SK-N-SH (cell line): ENCODE measurements around the gene GLCCI1. TPM values are rescaled to one million over a fixed set of nuclear protein-coding genes. Genes with fewer than 3 reads are reported as not detected.

Source experiments
- CTCF ChIA-PET: fragments of 300-600, 350-600 bp; formaldehyde crosslinking; extraction: SDS; loops from one replicate; lab custom pipeline; 2021; lab: Yijun Ruan, JAX
- POLR2A ChIA-PET: fragments of 350-600 bp; sonication (Branson Sonifier 250); formaldehyde crosslinking; extraction: SDS; loops from one replicate; lab custom pipeline; 2020; ENCODE audit warnings: antibody characterized with exemption, inconsistent platforms; lab: Yijun Ruan, JAX
- DNase-seq: peaks from one replicate; pipeline ENCODE4 v3.0.0; 2012
- H2AFZ ChIP-seq: fragments of 200-600 bp; sonication (generic); 2 replicates; pipeline ENCODE4 v1.8.1; 2016; ENCODE audit warnings: antibody characterized with exemption, mild to moderate bottlenecking, low read depth
- H3F3A ChIP-seq: fragments of 200-600 bp; sonication (generic); replicated peaks from 2 replicates; pipeline ENCODE3; 2016; ENCODE audit warnings: antibody characterized with exemption, mild to moderate bottlenecking; ENCODE audit not compliant: insufficient read depth
- H3K27ac ChIP-seq, 2 experiments: fragments of 200-500 bp in 1 of 2; fragments of 200-600 bp in 1 of 2; sonication (Bioruptor generic) in 1 of 2; sonication (generic), shearing (Covaris generic) in 1 of 2; 2 replicates each; pipeline versions ENCODE4 v1.5.1 to v1.6.1; 2014 to 2016; ENCODE audit warnings: low read depth in 2 of 2, inconsistent platforms in 1 of 2, low read length in 1 of 2, mild to moderate bottlenecking in 1 of 2, mixed read lengths in 1 of 2
- H3K27me3 ChIP-seq: fragments of 200-600 bp; sonication (generic), shearing (Covaris generic); 2 replicates; pipeline ENCODE4 v1.6.1; 2016; ENCODE audit warnings: mixed run types; ENCODE audit not compliant: insufficient read depth
- H3K36me3 ChIP-seq, 2 experiments: fragments of 200-500 bp in 1 of 2; fragments of 200-600 bp in 1 of 2; sonication (Bioruptor generic) in 1 of 2; sonication (generic) in 1 of 2; replicated peaks in 1 of 2; 2 replicates each; pipeline versions ENCODE3 to v1.5.1; 2014 to 2016; ENCODE audit warnings: low read length in 1 of 2, mild to moderate bottlenecking in 1 of 2; ENCODE audit not compliant: insufficient read depth in 2 of 2, control insufficient read depth in 1 of 2
- H3K4me1 ChIP-seq, 2 experiments: fragments of 200-500 bp in 1 of 2; fragments of 200-600 bp in 1 of 2; sonication (Bioruptor generic) in 1 of 2; sonication (generic), shearing (Covaris generic) in 1 of 2; 2 replicates each; pipeline versions ENCODE4 v1.5.1 to v1.6.1; 2014 to 2016; ENCODE audit warnings: low read depth in 1 of 2, low read length in 1 of 2, mixed run types in 1 of 2; ENCODE audit not compliant: insufficient read depth in 2 of 2, control insufficient read depth in 1 of 2
- H3K4me2 ChIP-seq: fragments of 200-600 bp; sonication (generic), shearing (Covaris generic); 2 replicates; pipeline ENCODE4 v1.6.1; 2017; ENCODE audit warnings: mixed run types
- H3K4me3 ChIP-seq, 2 experiments: fragments of 200-500 bp in 1 of 2; fragments of 200-600 bp in 1 of 2; sonication (Bioruptor generic) in 1 of 2; sonication (generic), shearing (Covaris generic) in 1 of 2; 2 replicates each; pipeline versions ENCODE4 v1.5.1 to v1.8.1; 2014 to 2016; ENCODE audit warnings: low read depth in 2 of 2, inconsistent platforms in 1 of 2, low read length in 1 of 2, mild to moderate bottlenecking in 1 of 2, mixed read lengths in 1 of 2, moderate library complexity in 1 of 2
- H3K79me2 ChIP-seq: fragments of 200-600 bp; sonication (generic); 2 replicates; pipeline ENCODE4 v1.8.1; 2017; ENCODE audit warnings: mild to moderate bottlenecking; ENCODE audit not compliant: insufficient read depth
- H3K9ac ChIP-seq: fragments of 200-600 bp; sonication (generic); 2 replicates; pipeline ENCODE4 v1.6.1; 2017; ENCODE audit warnings: mixed run types
- H3K9me2 ChIP-seq: fragments of 200-600 bp; sonication (generic); 2 replicates; pipeline ENCODE4 v1.6.1; 2017; ENCODE audit warnings: mixed run types
- H3K9me3 ChIP-seq: fragments of 200-600 bp; sonication (generic); 2 replicates; pipeline ENCODE4 v1.6.1; 2017; ENCODE audit warnings: mixed run types, mild to moderate bottlenecking, moderate library complexity
- H4K20me1 ChIP-seq: fragments of 200-600 bp; sonication (generic); 2 replicates; pipeline ENCODE4 v1.6.1; 2017; ENCODE audit warnings: mild to moderate bottlenecking, mixed run types; ENCODE audit not compliant: insufficient read depth
- EP300 ChIP-seq, 2 experiments: IDR thresholded peaks; 2 replicates each; pipeline versions ENCODE4 v1.4.0 to v1.6.1; 2012; ENCODE audit warnings: borderline replicate concordance in 1 of 2, low read depth in 1 of 2, low read length in 1 of 2
- EZH2phosphoT487 ChIP-seq: fragments of 200-600 bp; sonication (generic); IDR thresholded peaks from 2 replicates; pipeline ENCODE4 v1.6.1; 2017; ENCODE audit warnings: low read depth, mixed run types, mild to moderate bottlenecking, antibody characterized with exemption, moderate library complexity, borderline replicate concordance
- FOXJ3 ChIP-seq: sonication (generic); formaldehyde crosslinking; IDR thresholded peaks from 2 replicates; pipeline ENCODE4 v1.5.1; 2020; ENCODE audit warnings: mild to moderate bottlenecking, missing genetic modification reagents
- FOXM1 ChIP-seq: IDR thresholded peaks from 2 replicates; pipeline ENCODE4 v1.4.0; 2012; ENCODE audit warnings: low read depth, mild to moderate bottlenecking
- MXI1 ChIP-seq: IDR thresholded peaks from 2 replicates; pipeline ENCODE4 v1.6.1; 2012; ENCODE audit warnings: mild to moderate bottlenecking, low read depth, low read length, improper control_type of control experiment
- NFIC ChIP-seq: IDR thresholded peaks from 2 replicates; pipeline ENCODE4 v1.4.0; 2012; ENCODE audit warnings: borderline replicate concordance
- NRF1 ChIP-seq: IDR thresholded peaks from 2 replicates; pipeline ENCODE4 v1.6.1; 2012; ENCODE audit warnings: low read depth, mild to moderate bottlenecking, low read length
- POLR2AphosphoS5 ChIP-seq: IDR thresholded peaks from 2 replicates; pipeline ENCODE4 v1.6.1; 2012; ENCODE audit warnings: low read depth, low read length
- RCOR1 ChIP-seq: fragments of 150-350 bp; IDR thresholded peaks from 2 replicates; pipeline ENCODE4 v1.6.1; 2017; ENCODE audit warnings: antibody characterized with exemption, low read length
- RFX5 ChIP-seq: IDR thresholded peaks from 2 replicates; pipeline ENCODE4 v1.6.1; 2012; ENCODE audit warnings: mild to moderate bottlenecking, improper control_type of control experiment, low read length
- RXRA ChIP-seq: IDR thresholded peaks from 2 replicates; pipeline ENCODE4 v1.4.0; 2012; ENCODE audit warnings: low read depth, mild to moderate bottlenecking, borderline replicate concordance
- SIN3A ChIP-seq: IDR thresholded peaks from 2 replicates; pipeline ENCODE4 v1.6.1; 2012; ENCODE audit warnings: low read depth, mild to moderate bottlenecking, low read length, moderate library complexity, borderline replicate concordance
- TAF1 ChIP-seq: IDR thresholded peaks from 2 replicates; pipeline ENCODE4 v1.6.1; 2012; ENCODE audit warnings: low read depth, mild to moderate bottlenecking, low read length, moderate library complexity, borderline replicate concordance
- TCF12 ChIP-seq: IDR thresholded peaks from 2 replicates; pipeline ENCODE4 v1.4.0; 2012
- WGBS: methylation state at CpG from one replicate; pipeline ENCODE4 v1.1.6; 2017; ENCODE audit warnings: low lambda C conversion rate; 5-methylcytosine and 5-hydroxymethylcytosine counted together
- polyA plus RNA-seq, 3 experiments: library from polyadenylated mRNA; depleted of rRNA; stranded (reverse); fragments of >200 nt; gene quantifications; 2 replicates each; pipeline ENCODE4 v1.2.3, GENCODE V29; 2012
- TF ChIP-seq, protein P1 (sequence below): fragments of 150-350 bp; IDR thresholded peaks from 2 replicates; pipeline ENCODE4 v1.6.1; 2016; ENCODE audit warnings: mild to moderate bottlenecking, low read depth, low read length
- TF ChIP-seq, protein P2 (sequence below): fragments of 150-350 bp; IDR thresholded peaks from 2 replicates; pipeline ENCODE4 v1.6.1; 2017; ENCODE audit warnings: antibody characterized with exemption, low read length, low read depth, borderline replicate concordance
- TF ChIP-seq, protein P3 (sequence below): IDR thresholded peaks from 2 replicates; pipeline ENCODE4; 2012
- TF ChIP-seq, protein P4 (sequence below): IDR thresholded peaks from 2 replicates; pipeline ENCODE4 v1.4.0; 2012; ENCODE audit warnings: low read depth

Gene GLCCI1
- polyA plus RNA-seq, 1 of the 3 experiments (the other 2 are of a cell fraction): 5.5 TPM

DNA sequence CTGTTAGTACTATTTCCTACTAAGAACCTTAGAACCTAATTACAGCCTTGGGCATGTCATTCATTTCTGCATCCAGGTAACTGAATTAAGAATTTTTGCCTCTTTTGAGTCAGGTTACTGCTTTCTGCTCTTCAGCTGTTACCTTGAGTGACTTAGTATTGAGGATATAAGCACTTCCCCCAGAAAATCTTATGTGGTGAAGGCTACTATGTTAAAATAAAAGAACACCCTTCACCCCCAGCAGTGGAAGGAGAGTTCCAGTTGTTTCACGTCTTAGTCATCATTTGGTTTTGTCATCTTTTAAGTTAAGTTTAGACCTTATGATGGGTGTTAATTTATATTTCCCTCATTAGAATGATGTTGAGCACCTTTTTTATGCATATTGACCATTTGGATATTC is 82.8 kb downstream of the GLCCI1 start:
- DNase-seq: no peak
- ChIA-PET CTCF (no interaction called here), POLR2A (no interaction called here)
- Histone ChIP-seq H3F3A (no peaks in the 10 kb centered on the region), H3K4me2 (no peak overlapping the region), H4K20me1 (no peaks in the 10 kb centered on the region), H3K9me3 (no peaks in the 10 kb centered on the region), H3K36me3 (peaks cover 5 to 35% of the 10 kb centered on the region in 2 experiments), H3K27me3 (no peaks in the 10 kb centered on the region), H3K79me2 (no peaks in the 10 kb centered on the region), H3K4me3 (no peak overlapping the region), H3K27ac (no peak overlapping the region; a peak in 1 of 4 replicates), H3K9me2 (0 out of 2 replicates have a peak, but pooled peaks cover 4% of the 10 kb centered on the region), H3K9ac (no peak overlapping the region), H2AFZ (no peak overlapping the region), H3K4me1 (no peaks in the 10 kb centered on the region; a peak in 1 of 4 replicates)
- WGBS: 79% methylated on average over 1 of the region's 1 CpG
- TF ChIP-seq TCF12: no peak
- no peak for TF ChIP-seq EP300 (IDR thresholded peaks at IDR 0.05; ENCODE audit: borderline replicate concordance in 1 of 2, low read depth in 1 of 2, low read length in 1 of 2)
- no peak for TF ChIP-seq FOXJ3 (CRISPR knock-in tag)
- TF ChIP-seq RCOR1: no peak
- TF ChIP-seq RXRA: no peak

DNA sequence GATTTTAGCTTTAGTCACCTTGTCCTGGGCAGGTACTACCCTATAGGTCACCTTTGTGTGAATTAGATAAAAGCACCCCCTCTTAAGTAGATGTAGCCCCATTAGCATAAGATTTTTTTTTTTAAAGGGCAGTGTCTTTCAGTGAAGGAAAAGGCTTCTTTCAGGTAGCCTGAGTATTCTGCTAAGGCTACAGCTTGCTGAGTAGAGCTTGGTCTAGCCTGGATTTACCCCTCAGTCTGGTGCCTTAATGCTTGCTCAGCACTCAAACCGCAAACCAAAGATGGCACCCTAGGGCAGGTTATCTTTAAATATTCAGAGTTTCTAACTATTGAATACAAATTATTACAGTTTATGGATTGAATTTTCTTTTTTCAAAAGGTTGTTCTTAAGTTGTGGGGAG is 83.4 kb downstream of the GLCCI1 start:
- no peak overlapping the region for H2AFZ ChIP-seq
- 91% methylated on average over 1 of the region's 1 CpG for WGBS
- POLR2A ChIA-PET: no interaction called here

DNA sequence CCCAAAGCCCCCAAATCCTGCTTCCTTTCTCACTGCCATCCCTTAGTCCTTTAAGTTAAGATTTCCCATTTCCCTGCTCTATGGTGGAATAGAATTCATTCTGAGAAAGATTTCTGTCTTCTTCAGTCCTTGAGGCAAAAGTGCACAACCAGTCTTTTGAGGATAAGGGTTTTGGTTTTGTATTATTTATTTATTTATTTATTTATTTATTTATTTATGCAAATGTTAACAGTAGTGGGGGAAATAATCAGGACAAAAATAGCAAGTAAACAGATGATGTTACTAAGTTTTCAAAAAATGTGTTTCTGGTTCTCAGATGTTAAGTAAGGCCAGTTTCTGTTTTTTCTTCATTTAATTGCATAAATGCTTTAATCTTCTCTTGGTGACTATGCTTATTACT is 84.2 kb downstream of the GLCCI1 start:
- Histone ChIP-seq H3F3A (no peaks in the 10 kb centered on the region), H3K27me3 (no peaks in the 10 kb centered on the region), H3K27ac (no peak overlapping the region), H3K9ac (no peak overlapping the region), H3K9me3 (no peaks in the 10 kb centered on the region), H2AFZ (no peak overlapping the region), H3K4me2 (no peak overlapping the region), H3K4me1 (no peaks in the 10 kb centered on the region; a peak in 1 of 4 replicates), H3K9me2 (peaks cover 4% of the 10 kb centered on the region; the same call in 1 of the 2 replicates), H3K4me3 (no peak overlapping the region), H3K79me2 (no peaks in the 10 kb centered on the region), H3K36me3 (peaks cover 19 to 39% of the 10 kb centered on the region in 2 experiments), H4K20me1 (no peaks in the 10 kb centered on the region)
- ChIA-PET POLR2A (no interaction called here), CTCF (interaction anchor here (1.7 kb wide), 1 partner anchor 17 kb away, joined by 3 read pairs; no protein-coding TSS in a partner anchor)
- DNase-seq: no peak
- TF ChIP-seq MXI1: no peak
- TF ChIP-seq TAF1: no peak
- TF ChIP-seq, protein P1, sequence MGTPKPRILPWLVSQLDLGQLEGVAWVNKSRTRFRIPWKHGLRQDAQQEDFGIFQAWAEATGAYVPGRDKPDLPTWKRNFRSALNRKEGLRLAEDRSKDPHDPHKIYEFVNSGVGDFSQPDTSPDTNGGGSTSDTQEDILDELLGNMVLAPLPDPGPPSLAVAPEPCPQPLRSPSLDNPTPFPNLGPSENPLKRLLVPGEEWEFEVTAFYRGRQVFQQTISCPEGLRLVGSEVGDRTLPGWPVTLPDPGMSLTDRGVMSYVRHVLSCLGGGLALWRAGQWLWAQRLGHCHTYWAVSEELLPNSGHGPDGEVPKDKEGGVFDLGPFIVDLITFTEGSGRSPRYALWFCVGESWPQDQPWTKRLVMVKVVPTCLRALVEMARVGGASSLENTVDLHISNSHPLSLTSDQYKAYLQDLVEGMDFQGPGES: no peak
- TF ChIP-seq NRF1: no peak
- TF ChIP-seq SIN3A: no peak
- no peak for TF ChIP-seq RFX5
- TF ChIP-seq, protein P2, sequence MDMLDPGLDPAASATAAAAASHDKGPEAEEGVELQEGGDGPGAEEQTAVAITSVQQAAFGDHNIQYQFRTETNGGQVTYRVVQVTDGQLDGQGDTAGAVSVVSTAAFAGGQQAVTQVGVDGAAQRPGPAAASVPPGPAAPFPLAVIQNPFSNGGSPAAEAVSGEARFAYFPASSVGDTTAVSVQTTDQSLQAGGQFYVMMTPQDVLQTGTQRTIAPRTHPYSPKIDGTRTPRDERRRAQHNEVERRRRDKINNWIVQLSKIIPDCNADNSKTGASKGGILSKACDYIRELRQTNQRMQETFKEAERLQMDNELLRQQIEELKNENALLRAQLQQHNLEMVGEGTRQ: no peak
- TF ChIP-seq FOXM1: no peak
- TF ChIP-seq RCOR1: no peak
- TF ChIP-seq, protein P3, sequence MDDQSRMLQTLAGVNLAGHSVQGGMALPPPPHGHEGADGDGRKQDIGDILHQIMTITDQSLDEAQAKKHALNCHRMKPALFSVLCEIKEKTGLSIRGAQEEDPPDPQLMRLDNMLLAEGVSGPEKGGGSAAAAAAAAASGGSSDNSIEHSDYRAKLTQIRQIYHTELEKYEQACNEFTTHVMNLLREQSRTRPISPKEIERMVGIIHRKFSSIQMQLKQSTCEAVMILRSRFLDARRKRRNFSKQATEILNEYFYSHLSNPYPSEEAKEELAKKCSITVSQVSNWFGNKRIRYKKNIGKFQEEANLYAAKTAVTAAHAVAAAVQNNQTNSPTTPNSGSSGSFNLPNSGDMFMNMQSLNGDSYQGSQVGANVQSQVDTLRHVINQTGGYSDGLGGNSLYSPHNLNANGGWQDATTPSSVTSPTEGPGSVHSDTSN: no peak
- TF ChIP-seq NFIC: no peak
- TF ChIP-seq, protein P4, sequence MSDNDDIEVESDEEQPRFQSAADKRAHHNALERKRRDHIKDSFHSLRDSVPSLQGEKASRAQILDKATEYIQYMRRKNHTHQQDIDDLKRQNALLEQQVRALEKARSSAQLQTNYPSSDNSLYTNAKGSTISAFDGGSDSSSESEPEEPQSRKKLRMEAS: no peak

More for the DNA sequence above, 83.4 kb downstream of the GLCCI1 start:
- Histone ChIP-seq H3K9me2 (0 out of 2 replicates have a peak, but pooled peaks cover 4% of the 10 kb centered on the region), H3K9ac (no peak overlapping the region), H3K36me3 (peaks cover 11 to 41% of the 10 kb centered on the region in 2 experiments), H3K4me2 (no peak overlapping the region), H4K20me1 (no peaks in the 10 kb centered on the region), H3K9me3 (no peaks in the 10 kb centered on the region), H3K79me2 (no peaks in the 10 kb centered on the region), H3F3A (no peaks in the 10 kb centered on the region), H3K4me1 (no peaks in the 10 kb centered on the region; a peak in 1 of 4 replicates), H3K27ac (no peak overlapping the region; a peak in 1 of 4 replicates), H3K27me3 (no peaks in the 10 kb centered on the region), H3K4me3 (no peak overlapping the region)
- CTCF ChIA-PET: interaction anchor here (1.0 kb wide), 1 partner anchor 371 kb away, joined by 3 read pairs; no protein-coding TSS in a partner anchor
- TF ChIP-seq EZH2phosphoT487 (no peak), POLR2AphosphoS5 (no peak), FOXM1 (no peak)
- TF ChIP-seq, protein P1: no peak
- DNase-seq: no peak
